H9 (cell line): ENCODE data around the gene CMYA5. TPM values are rescaled to one million over a fixed set of nuclear protein-coding genes. Genes with fewer than 3 reads are reported as not detected.

ENCODE experiments used
- DNase-seq: peaks from one replicate; pipeline ENCODE4 v3.0.0-alpha.2; 2017
- H2AFZ ChIP-seq: one replicate; pipeline ENCODE4 v1.6.1; 2013; ENCODE audit warnings: mild to moderate bottlenecking, low read length, control low read depth, moderate library complexity
- H2AK5ac ChIP-seq: 2 replicates; pipeline ENCODE4 v1.6.1; 2013; ENCODE audit warnings: low read length, control low read depth, mixed read lengths; ENCODE audit not compliant: insufficient read length
- H2BK120ac ChIP-seq: one replicate; pipeline ENCODE4 v1.6.1; 2013; ENCODE audit warnings: low read depth, mild to moderate bottlenecking, low read length, control low read depth, inconsistent platforms; ENCODE audit not compliant: poor library complexity, severe bottlenecking
- H2BK12ac ChIP-seq: 2 replicates; pipeline ENCODE4 v1.6.1; 2013; ENCODE audit warnings: low read length, control low read depth, mixed read lengths, low read depth; ENCODE audit not compliant: insufficient read length
- H2BK15ac ChIP-seq: 2 replicates; pipeline ENCODE4 v1.6.1; 2013; ENCODE audit warnings: low read depth, low read length, control low read depth
- H2BK20ac ChIP-seq: one replicate; pipeline ENCODE4 v1.6.1; 2013; ENCODE audit warnings: low read depth, mild to moderate bottlenecking, low read length, control low read depth, inconsistent platforms; ENCODE audit not compliant: poor library complexity, severe bottlenecking
- H2BK5ac ChIP-seq: 2 replicates; pipeline ENCODE4 v1.6.1; 2013; ENCODE audit warnings: low read length, control low read depth, mixed read lengths; ENCODE audit not compliant: insufficient read length
- H3K14ac ChIP-seq: 2 replicates; pipeline ENCODE4 v1.6.1; 2013; ENCODE audit warnings: low read length, control low read depth; ENCODE audit not compliant: insufficient read depth
- H3K18ac ChIP-seq: 2 replicates; pipeline ENCODE4 v1.6.1; 2013; ENCODE audit warnings: low read depth, mild to moderate bottlenecking, mixed read lengths, low read length, control low read depth; ENCODE audit not compliant: insufficient read length
- H3K23ac ChIP-seq: 2 replicates; pipeline ENCODE4 v1.6.1; 2013; ENCODE audit warnings: low read length, control low read depth, mixed read lengths, low read depth; ENCODE audit not compliant: insufficient read length
- H3K23me2 ChIP-seq: 2 replicates; pipeline ENCODE4 v1.6.1; 2013; ENCODE audit warnings: low read depth, mild to moderate bottlenecking, mixed read lengths, low read length, control low read depth; ENCODE audit not compliant: insufficient read length, poor library complexity, severe bottlenecking
- H3K27ac ChIP-seq: 2 replicates; pipeline ENCODE4 v1.5.1; 2013; ENCODE audit warnings: low read length, control low read depth, mixed read lengths, low read depth; ENCODE audit not compliant: insufficient read length
- H3K27me3 ChIP-seq: 2 replicates; pipeline ENCODE4 v1.6.1; 2013; ENCODE audit warnings: low read length, control low read depth, inconsistent platforms; ENCODE audit not compliant: insufficient read depth
- H3K4ac ChIP-seq: 2 replicates; pipeline ENCODE4 v1.6.1; 2013; ENCODE audit warnings: low read depth, mild to moderate bottlenecking, control low read depth, inconsistent platforms, low read length, moderate library complexity
- H3K4me1 ChIP-seq: 2 replicates; pipeline ENCODE4 v1.6.1; 2013; ENCODE audit warnings: low read length, control low read depth, inconsistent platforms; ENCODE audit not compliant: insufficient read depth
- H3K4me2 ChIP-seq: 2 replicates; pipeline ENCODE4 v1.6.1; 2013; ENCODE audit warnings: low read length, control low read depth, mixed read lengths; ENCODE audit not compliant: insufficient read length, insufficient read depth
- H3K56ac ChIP-seq: 2 replicates; pipeline ENCODE4 v1.6.1; 2013; ENCODE audit warnings: low read depth, mild to moderate bottlenecking, mixed read lengths, low read length, control low read depth; ENCODE audit not compliant: insufficient read length
- H3K79me1 ChIP-seq: 2 replicates; pipeline ENCODE4 v1.6.1; 2013; ENCODE audit warnings: low read depth, mild to moderate bottlenecking, moderate library complexity, low read length, control low read depth, inconsistent platforms; ENCODE audit not compliant: insufficient read depth, poor library complexity, severe bottlenecking
- H3K79me2 ChIP-seq: 2 replicates; pipeline ENCODE4 v1.6.1; 2013; ENCODE audit warnings: low read length, control low read depth, inconsistent platforms; ENCODE audit not compliant: insufficient read depth
- H3K9ac ChIP-seq: 2 replicates; pipeline ENCODE4 v1.6.1; 2013; ENCODE audit warnings: low read length, control low read depth, mixed read lengths; ENCODE audit not compliant: insufficient read length; ENCODE audit errors: extremely low read depth
- H3K9me3 ChIP-seq: one replicate; pipeline ENCODE4 v1.6.1; 2013; ENCODE audit warnings: low read depth, low read length, inconsistent platforms; ENCODE audit not compliant: control insufficient read depth
- H3T11ph ChIP-seq: one replicate; pipeline ENCODE4 v1.6.1; 2013; ENCODE audit warnings: mild to moderate bottlenecking, low read length, control low read depth, inconsistent platforms
- H4K20me1 ChIP-seq: one replicate; pipeline ENCODE4 v1.6.1; 2013; ENCODE audit not compliant: control insufficient read depth, insufficient read length, insufficient read depth
- H4K5ac ChIP-seq: 2 replicates; pipeline ENCODE4 v1.6.1; 2013; ENCODE audit warnings: low read depth, mild to moderate bottlenecking, mixed read lengths, low read length, control low read depth; ENCODE audit not compliant: insufficient read length
- H4K8ac ChIP-seq: replicated peaks from 2 replicates; pipeline ENCODE4 v1.6.1; 2013; ENCODE audit warnings: low read length, control low read depth, mixed read lengths, low read depth; ENCODE audit not compliant: insufficient read length
- H4K91ac ChIP-seq: 2 replicates; pipeline ENCODE4 v1.6.1; 2013; ENCODE audit warnings: low read depth, mild to moderate bottlenecking, moderate library complexity, mixed read lengths, low read length, control low read depth; ENCODE audit not compliant: insufficient read length
- H3K27ac Mint-ChIP-seq, 3 experiments: 2 replicates in 2 of 3; 3 replicates in 1 of 3; pipeline ENCODE4 v1.8.0; 2020 to 2021; ENCODE audit warnings: mixed read lengths in 3 of 3, mild to moderate bottlenecking in 1 of 3, moderate library complexity in 1 of 3
- H3K27me3 Mint-ChIP-seq: 2 replicates; pipeline ENCODE4 v1.8.0; 2021; ENCODE audit warnings: low read depth, mild to moderate bottlenecking, moderate library complexity, mixed read lengths
- H3K36me3 Mint-ChIP-seq, 3 experiments: 2 replicates in 2 of 3; 3 replicates in 1 of 3; pipeline ENCODE4 v1.8.0; 2020 to 2021; ENCODE audit warnings: low read depth in 3 of 3, mixed read lengths in 3 of 3; ENCODE audit not compliant: insufficient read depth in 1 of 3
- H3K4me1 Mint-ChIP-seq, 2 experiments: 2 replicates each; pipeline ENCODE4 v1.8.0; 2020; ENCODE audit warnings: mixed read lengths in 2 of 2
- H3K4me3 Mint-ChIP-seq, 2 experiments: 2 replicates in 1 of 2; 3 replicates in 1 of 2; pipeline ENCODE4 v1.8.0; 2020 to 2021; ENCODE audit warnings: mild to moderate bottlenecking in 2 of 2, mixed read lengths in 2 of 2, moderate library complexity in 1 of 2
- H3K9me3 Mint-ChIP-seq, 2 experiments: 2 replicates in 1 of 2; 3 replicates in 1 of 2; pipeline ENCODE4 v1.8.0; 2020; ENCODE audit warnings: mild to moderate bottlenecking in 2 of 2, mixed read lengths in 2 of 2, moderate library complexity in 1 of 2
- WGBS: extraction: QIAGEN DNeasy Blood & Tissue Kit; methylation state at CpG from one replicate; pipeline ENCODE4 v1.1.7; 2013; ENCODE audit warnings: missing lambda C conversion rate, low lambda C conversion rate, mixed read lengths; ENCODE audit not compliant: insufficient read length; ENCODE audit errors: extremely low coverage; 5-methylcytosine and 5-hydroxymethylcytosine counted together
- total RNA-seq: library from RNA; stranded (reverse); gene quantifications from 2 replicates; pipeline ENCODE4 v1.2.1, GENCODE V29; 2021
- TF ChIP-seq, protein P1 (sequence below): fragments of 200-600 bp; sonication (generic); conservative IDR thresholded peaks from 3 replicates; pipeline ENCODE4 v1.8.0; 2021; ENCODE audit warnings: antibody characterized with exemption, mild to moderate bottlenecking

The CMYA5 gene
- total RNA-seq, 1 experiment from 2014 or later = 1.8 TPM

DNA sequence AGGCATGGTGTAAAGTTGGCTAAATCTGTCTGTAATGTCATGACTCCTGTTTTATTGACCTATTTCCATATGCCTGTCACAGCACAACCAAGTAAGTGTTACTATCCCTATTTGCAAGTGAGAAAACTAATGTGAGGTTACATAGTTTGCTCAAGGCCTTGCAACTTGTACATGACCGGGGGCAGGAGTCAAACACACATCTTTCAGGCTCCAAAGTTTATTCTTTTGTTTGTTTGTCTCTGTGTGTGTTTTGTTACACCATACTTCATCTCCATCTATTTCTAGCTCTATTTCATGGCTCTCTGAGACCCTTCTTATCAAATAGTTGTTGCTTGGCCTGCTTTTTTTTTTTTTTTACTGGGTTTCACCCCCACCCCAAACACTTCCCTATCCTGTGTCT, 70.2 kb downstream of the CMYA5 start:
- H2BK20ac ChIP-seq = no peak overlapping the region
- H3K4me1 ChIP-seq = no peaks in the 10 kb centered on the region
- H3K18ac ChIP-seq = no peak overlapping the region
- no peak overlapping the region for H2BK15ac ChIP-seq
- H3K79me2 ChIP-seq = no peaks in the 10 kb centered on the region
- no peak overlapping the region for H2AK5ac ChIP-seq
- no peak overlapping the region for H3K9ac ChIP-seq
- no peak overlapping the region for H3K27ac Mint-ChIP-seq
- no peaks in the 10 kb centered on the region for H3K23me2 ChIP-seq
- no peaks in the 10 kb centered on the region for H4K20me1 ChIP-seq
- H3K9me3 Mint-ChIP-seq = no peaks in the 10 kb centered on the region
- no peaks in the 10 kb centered on the region for H3K27me3 Mint-ChIP-seq
- H2BK12ac ChIP-seq = no peak overlapping the region
- no peak overlapping the region for H4K91ac ChIP-seq
- no peak overlapping the region for H3K4me2 ChIP-seq
- no peak overlapping the region for H3K23ac ChIP-seq
- H3K79me1 ChIP-seq = no peaks in the 10 kb centered on the region
- no peak overlapping the region for H4K8ac ChIP-seq
- no peak overlapping the region for H3K27ac ChIP-seq
- H3K27me3 ChIP-seq = no peaks in the 10 kb centered on the region
- H2AFZ ChIP-seq = no peak overlapping the region
- H4K5ac ChIP-seq = no peak overlapping the region
- no peak overlapping the region for H2BK120ac ChIP-seq
- H3K4me1 Mint-ChIP-seq = no peaks in the 10 kb centered on the region
- no peak overlapping the region for H2BK5ac ChIP-seq
- TF ChIP-seq, protein P1, sequence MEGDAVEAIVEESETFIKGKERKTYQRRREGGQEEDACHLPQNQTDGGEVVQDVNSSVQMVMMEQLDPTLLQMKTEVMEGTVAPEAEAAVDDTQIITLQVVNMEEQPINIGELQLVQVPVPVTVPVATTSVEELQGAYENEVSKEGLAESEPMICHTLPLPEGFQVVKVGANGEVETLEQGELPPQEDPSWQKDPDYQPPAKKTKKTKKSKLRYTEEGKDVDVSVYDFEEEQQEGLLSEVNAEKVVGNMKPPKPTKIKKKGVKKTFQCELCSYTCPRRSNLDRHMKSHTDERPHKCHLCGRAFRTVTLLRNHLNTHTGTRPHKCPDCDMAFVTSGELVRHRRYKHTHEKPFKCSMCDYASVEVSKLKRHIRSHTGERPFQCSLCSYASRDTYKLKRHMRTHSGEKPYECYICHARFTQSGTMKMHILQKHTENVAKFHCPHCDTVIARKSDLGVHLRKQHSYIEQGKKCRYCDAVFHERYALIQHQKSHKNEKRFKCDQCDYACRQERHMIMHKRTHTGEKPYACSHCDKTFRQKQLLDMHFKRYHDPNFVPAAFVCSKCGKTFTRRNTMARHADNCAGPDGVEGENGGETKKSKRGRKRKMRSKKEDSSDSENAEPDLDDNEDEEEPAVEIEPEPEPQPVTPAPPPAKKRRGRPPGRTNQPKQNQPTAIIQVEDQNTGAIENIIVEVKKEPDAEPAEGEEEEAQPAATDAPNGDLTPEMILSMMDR = no peak
- no peak overlapping the region for H3K56ac ChIP-seq
- no peak overlapping the region for H3K4ac ChIP-seq
- H3K4me3 Mint-ChIP-seq = no peak overlapping the region
- no CpG with 5 or more reads among the region's 1 CpG for WGBS
- no peaks in the 10 kb centered on the region for H3K9me3 ChIP-seq
- no peaks in the 10 kb centered on the region for H3K36me3 Mint-ChIP-seq
- H3K14ac ChIP-seq = no peak overlapping the region
- DNase-seq = no peak
- H3T11ph ChIP-seq = no peak overlapping the region
